Stimulated activated CD4-positive, alpha-beta T cell treated with anti-CD3 and anti-CD28 coated beads, TNF-alpha, amount 100 ng/mL, for 4 hours (primary cell): Measurements from ENCODE around the gene TRIM59.
"Not testable (repeated sequence)": the region's sequence is repeated elsewhere in the genome, so short reads cannot be mapped to it uniquely, and the experiment has no call there.

Source experiments
- DNase-seq, 3 experiments: peaks; one replicate each; pipeline ENCODE4 v3.0.0-alpha.2; 2020; ENCODE audit warnings: low read depth in 3 of 3

Gene TRIM59

DNA sequence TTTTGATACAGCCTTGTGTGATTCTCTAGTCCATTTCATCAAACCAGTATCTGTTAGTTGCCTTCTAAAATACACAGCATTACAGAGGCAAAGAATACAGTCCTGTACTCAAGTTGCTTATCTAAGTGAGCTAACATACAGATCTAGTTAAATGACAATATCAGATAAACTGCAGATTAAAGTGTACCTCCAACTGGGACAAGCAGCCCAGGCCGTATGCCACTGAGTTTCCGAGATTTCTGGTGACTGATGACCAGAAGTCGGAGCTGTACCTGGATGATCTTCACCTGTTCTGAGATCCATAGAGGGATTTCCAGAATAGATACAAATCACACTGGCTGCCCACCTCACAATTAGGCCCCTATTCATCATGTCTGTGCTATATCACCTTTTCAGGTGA, 6.3 kb upstream of the TRIM59 start:
- no peak for DNase-seq

DNA sequence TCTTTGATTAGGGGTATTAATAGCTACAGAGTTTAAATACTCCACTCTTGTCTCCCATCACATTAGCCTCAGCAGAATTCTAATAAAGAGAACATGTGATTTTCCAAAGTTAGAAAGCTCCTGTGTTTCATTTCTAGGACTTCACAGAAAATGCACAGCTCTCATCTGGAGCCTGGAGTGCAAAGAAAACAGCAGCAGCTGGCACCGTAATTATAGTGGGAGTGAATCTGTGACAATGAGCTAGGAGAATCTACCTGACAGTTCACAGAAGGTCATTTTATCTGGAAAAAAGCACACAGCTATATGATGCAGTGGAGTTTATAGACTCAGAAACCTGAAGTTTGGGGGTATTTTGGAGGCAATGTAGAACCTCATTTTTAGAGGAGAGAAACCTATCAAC, 5.4 kb upstream of the TRIM59 start:
- DNase-seq = no peak

DNA sequence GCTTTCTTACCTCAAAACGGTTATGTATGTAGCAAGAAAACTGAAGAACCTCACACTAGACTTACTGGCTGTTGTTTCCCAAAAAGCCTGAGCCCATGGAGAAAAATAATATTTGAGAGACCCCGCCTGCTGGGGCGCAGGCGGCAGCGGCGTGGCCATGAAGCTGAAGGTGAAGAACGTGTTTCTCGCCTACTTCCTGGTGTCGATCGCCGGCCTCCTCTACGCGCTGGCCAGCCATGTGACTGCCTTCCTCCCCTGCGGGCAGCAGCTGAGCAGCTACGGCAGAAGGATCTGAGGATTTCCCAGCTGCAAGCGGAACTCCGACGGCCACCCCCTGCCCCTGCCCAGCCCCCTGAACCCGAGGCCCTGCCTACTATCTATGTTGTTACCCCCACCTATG, 2.7 kb upstream of the TRIM59 start:
- not testable (repeated sequence) for DNase-seq

DNA sequence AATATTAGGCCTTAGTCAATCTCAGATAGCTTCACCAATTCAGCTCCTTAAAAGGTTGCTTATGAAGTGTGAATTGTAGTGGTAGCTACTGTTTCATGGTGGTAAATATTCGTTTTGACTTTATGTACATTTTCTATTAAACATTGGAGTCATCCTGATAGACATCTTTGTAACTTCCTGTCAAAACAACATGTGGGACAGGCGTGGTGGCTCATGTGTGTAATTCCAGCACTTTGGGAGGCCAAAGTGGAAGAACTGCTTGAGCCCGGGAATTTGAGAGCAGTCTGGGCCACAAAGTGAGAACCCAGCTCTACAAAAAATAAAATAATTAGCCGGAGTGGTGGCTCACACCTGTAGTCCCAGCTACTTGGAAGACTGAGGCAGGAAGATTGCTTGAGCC, 2.0 kb upstream of the TRIM59 start:
- DNase-seq = no peak

DNA sequence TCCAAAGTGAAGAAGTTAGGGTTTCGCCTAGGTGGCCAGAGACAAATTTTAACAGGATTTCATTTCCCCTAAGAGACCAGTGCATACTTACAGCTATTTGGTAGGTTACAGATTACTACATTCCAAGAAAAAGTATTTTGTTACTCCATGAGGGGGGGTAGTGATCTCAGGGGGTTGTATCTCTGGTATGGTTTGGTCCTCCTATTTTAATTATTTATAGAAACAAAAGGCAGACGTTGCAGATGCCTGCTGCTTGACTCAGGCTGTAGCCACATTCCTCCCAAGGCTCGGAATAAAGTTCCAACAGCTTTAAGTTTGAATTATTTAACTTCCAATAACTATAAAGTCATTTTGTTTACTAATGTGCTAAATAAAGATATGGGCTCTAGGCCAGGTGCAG, 1.3 kb upstream of the TRIM59 start:
- no peak for DNase-seq

DNA sequence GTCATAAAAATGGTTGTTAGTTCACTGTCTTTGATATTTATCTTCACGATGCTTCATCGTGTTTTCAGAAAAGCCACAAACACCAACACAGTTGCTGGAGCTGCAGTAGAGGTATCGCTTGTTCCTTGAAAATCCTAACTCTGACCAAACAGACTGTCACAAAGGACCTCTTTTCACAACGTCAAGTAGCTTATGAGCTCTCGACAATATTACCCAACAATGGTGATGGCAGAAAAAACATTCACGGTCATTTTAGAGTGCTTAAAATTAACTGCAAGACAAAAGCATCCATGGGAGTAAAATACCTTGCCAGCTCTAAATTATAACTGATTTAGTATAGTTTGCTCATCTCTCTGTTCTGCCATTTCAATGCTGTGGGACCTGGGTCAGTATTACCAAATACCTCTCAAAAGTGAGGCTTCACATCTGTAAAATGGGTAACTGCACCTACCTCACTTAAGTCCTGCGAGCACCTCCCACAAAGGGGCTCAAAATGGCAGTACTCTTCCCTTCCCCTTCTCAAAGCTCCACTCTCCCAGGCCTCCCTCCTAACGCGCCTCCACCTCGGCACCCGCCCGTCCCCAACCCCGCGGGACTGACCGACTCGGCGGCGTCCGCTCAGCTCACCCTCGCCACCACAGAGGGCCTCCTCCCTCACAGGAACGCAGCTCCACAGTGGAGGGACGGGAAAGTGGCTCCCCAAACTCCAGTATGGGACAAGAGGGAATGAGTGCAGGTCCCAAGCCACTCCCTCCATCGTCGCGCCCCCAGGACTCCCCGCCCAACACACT, 546 bp downstream of the TRIM59 start:
- DNase-seq = no peak

DNA sequence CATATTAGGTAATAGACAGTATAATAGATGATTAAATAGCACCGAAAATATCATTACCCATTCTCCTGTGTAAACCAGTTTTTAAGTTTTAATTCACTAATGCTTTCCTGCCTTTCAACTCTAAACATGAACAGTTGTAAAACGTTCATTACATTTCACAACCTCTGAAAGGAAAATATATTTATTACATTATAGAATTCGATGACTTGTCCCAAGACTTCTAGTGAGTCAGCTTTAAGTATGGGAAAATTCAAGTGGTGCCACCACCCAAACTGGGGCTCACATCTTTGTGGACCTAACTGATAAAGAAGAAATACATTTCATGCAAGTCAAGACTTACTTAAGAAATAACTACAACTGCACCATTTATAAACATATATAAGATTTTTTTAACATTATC, 2.0 kb downstream of the TRIM59 start:
- DNase-seq = no peak

DNA sequence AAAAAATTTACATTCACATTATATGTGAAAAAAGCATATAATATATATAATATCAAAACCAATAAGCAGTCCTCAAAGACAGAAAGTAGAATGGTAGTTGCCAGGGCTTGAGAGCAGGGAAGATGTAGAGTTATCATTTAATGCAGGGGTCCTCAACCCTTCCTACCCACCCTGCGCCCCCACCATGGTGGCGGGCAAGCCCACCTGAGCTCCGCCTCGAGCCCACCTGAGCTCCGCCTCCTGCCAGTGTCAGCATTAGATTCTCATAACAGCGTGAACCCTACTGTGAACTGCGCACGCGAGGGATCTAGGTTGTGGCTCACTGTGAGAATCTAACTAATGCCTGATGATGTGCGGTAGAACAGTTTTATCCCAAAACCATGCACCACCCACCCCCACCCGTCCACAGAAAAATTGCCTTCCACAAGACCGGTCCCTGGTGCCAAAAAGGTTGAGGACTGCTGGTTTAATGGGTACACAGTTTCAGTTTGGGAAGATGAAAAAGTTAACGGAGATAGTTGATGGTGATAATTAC, 3.0 kb downstream of the TRIM59 start:
- no peak for DNase-seq

DNA sequence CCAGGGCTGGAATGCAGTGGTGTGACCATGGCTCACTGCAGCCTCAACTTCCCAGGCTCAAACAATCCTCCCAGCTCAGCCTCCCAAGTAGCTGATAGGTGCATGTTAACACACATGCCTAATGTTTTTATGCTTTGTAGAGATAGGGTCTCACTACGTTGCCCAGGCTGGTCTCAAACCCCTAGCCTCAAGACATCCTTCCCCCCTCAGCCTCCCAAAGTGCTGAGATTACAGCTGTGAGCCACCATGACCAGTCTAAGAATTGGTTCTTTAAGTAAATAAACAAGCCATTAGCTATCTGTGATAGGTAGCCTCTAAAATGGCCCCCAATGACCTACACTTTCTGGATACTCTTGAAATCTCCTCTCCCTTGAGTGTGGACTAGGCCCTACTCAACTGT, 3.7 kb downstream of the TRIM59 start:
- no peak for DNase-seq

DNA sequence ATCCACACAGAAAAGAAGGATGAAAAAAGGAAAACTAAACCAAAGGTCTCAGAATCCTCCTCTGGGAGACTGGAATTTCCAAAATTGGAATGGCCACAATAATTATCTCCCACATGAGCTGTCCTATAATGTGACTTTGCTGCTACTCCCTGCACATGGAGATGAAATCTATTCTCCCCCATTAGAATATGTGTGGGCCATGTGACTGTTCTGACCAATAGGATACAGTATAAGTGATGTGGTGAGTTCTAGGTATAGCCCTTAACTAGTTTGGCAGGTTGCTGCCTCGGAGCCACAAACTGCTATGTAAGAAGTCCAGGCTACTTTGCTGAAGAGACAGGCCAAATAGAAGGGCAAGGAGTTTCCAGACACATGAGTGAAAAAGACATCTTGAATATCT, 5.2 kb downstream of the TRIM59 start:
- no peak for DNase-seq

DNA sequence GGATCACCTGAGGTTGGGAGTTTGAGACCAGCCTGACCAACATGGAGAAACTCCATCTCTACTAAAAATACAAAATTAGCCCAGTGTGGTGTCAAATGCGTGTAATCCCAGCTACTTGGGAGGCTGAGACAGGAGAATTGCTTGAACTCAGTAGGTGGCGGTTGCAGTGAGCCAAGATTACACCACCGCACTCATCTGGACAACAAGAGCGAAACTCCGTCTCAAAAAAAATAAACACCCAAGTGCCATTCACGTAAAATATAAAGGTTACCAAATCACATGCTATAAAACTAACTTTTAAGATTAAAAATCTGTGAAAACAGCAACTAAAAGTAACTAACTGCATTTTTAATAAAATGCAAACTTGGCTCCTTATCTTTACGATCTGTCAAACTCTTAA, 8.9 kb downstream of the TRIM59 start:
- DNase-seq = no peak

DNA sequence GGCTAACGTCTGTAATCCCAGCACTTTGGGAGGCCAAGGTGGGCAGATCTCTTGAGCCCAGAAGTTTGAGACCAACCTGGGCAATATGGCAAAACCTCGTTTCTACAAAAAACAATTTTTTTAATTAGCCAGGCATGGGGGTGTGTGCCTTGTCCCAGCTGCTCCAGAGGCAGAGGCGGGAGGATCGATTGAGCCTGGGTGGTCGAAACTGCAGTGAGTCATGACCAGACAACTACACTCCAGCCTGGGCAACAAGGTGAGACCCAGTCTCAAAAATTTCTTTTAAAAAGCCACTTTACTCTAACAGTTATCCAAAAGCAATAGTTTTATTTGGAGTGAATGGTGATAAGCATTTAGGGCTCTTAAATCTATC, 12.5 kb downstream of the TRIM59 start:
- DNase-seq = no peak

DNA sequence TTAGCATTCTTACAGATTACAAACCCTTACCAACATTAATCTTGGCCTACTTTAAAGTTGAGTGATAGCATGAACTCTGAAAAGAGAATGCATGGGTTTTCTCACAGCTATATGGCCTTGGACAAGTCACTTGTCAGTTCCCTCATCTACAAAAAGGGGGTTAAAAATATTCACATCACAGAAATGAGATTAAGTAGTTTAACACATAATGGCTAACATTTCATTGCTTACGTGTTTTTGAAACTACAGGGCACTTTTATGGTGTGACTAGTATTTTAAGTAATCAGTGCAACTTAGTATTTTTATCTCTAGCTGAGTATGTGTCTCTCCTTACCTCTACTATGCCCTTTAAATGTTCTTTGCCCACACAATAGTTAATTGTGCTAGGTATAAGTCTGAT, 13.8 kb downstream of the TRIM59 start:
- DNase-seq = no peak

DNA sequence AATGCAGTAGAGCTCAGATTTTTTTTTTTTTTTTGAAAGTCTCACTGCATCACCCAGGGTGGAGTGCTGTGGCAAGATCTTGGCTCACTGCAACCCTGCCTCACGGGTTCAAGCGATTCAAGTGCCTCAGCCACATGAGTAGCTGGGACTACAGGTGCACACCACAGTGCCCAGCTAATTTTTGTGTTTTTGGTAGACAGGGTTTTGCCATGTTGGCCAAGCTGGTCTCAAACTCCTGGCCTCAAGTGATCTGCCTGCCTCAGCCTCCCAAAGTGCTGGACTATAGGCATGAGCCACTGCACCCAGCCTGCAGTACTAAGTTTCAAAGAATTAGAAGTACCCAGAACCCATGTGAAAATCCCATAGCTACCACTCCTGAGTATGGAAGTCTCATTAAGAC, 14.5 kb downstream of the TRIM59 start:
- no peak for DNase-seq

DNA sequence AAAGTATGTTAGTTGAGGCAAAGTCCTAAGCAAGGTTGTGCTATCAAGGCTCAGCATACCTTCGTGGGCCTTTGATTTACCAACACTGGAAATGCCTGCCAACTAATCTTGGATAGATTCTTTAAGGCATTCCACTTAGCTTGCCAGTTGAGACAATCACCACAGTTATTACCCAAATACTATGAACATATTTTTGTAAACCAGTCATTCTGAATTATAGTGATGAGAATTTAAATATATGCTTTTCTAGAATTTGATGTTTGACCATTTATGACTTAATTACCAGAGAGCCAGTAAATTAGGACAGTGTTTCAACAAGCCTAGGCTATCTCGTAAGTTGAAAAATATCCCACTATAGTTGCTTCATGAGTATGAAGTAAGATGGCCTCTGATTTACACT, 15.5 kb downstream of the TRIM59 start:
- no peak for DNase-seq

DNA sequence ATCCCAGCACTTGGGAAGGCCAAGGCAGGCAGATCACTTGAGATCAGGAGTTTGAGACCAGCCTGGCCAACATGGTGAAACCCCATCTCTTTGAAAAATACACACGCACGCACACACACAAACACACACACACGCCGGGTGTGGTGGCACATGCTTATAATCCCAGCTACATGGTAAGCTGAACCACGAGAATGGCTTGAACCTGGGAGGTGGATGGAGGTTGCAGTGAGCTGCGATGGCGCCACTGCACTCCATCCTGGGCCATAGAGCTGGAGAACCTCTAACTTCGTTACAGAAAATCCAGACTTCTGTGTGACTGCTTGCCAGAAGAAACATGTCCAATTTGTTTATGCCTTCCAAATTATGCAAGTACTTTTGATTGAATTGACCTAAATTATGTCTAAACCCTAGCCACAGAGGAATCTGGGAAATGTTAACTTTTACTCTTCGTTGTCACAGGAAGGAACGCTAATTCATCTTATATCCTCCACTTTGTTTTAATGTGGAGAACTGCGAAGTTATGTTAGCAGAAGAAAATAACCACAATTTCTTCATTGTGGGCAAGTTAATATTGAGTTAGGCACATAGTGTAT, 21.7 kb downstream of the TRIM59 start:
- DNase-seq = no peak

DNA sequence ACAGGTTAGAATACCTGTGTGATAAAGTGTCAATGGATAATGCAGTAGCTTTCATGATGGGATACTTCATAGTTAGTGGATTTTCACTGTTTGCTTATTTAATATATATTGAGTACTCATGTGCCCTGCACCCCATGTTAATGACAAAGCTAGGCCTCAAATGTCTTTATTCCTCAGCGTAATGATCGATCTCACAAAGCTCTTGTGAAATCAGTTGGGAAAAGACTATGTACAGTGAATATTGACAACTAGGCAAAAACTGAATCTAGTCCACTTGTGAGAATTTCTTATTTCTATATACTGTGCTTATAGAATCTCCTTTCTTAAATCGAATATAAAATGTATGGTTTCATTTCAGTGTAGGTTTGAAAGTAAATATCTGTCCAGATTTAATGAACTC, 32.3 kb downstream of the TRIM59 start:
- DNase-seq = no peak

DNA sequence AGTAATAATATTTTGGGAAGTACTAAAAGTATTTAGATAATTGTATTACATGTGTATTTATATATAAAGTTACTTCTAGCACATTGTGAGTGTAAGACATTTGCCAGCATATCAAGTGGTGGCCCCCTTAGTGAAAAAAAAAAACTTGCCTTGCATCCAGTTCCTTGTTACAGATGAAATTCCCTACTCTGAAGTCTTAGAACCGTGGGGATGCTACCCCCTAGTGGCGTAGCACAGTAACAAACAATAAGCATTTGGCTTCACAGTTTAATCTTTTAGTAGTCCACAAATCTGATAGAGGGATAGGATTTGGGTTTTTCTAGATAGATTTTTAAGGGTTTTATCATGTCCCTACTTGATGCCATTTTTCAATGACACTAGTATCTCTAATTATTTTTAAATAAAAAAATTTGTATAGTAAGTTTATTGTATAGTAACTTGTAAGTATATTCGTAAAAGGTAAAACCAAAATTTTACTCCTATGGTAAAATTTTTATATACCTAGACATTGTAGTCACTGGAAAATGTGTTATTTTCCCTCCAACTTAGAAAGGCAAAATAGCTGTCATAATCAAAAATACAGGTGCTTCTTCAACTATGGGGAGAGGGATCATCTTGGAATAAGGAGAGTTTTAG, 35.9 kb downstream of the TRIM59 start:
- DNase-seq = peak; percentile 16 to 51 (median 49)

DNA sequence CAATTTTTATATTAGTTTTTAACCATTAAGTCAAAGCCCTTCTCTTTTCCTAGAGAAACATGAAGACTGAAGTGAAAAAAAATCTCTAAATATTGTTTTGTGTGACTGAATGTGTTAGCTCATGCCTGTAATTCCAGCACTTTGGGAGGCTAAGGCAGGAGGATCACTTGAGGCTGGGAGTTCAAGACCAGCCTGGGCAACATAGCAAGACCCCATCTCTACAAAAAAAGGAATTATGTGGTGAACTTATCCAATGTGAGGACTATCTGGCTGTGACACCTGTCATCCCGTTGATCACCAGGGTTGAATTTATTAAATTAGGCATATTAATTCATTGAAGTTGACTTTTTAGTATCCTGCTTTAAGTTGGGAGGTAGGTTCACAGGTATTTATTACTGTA, 37.1 kb downstream of the TRIM59 start:
- DNase-seq = no peak

DNA sequence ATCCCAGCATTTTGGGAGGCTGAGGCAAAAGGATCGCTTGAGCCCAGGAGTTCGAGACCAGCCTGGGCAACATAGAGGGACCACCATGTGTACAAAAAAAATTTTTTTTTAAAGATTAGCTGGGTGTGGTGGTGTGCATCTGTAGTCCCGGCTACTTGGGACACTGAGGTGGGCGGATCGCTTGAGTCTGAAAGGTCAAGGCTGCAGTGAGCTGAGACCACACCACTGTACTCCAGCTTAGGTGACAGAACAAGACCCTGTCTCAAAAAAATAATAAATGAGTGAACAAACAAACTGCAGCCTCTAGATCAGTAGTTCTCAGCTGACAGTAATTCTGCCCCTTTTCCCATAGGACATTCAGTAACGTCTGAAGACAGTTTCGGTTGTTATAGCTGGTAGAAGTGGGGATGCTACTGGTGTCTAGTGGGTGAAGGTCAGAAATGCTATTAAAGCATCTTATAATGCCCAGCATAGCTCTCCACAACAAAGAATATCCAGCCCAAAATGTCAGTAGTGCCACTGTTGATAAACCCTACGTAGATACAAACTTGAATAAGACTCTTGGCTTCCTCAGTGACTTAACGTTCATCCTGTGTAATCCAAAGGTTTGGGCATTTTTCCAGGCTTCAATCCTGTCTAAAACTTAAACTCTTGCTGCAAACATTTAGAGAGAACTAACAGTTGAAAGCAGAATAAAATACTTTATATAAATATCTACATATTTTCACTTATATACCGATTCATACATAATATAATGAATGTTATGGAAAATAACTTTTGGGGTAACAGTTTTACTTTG, 39.6 kb downstream of the TRIM59 start:
- DNase-seq = no peak

DNA sequence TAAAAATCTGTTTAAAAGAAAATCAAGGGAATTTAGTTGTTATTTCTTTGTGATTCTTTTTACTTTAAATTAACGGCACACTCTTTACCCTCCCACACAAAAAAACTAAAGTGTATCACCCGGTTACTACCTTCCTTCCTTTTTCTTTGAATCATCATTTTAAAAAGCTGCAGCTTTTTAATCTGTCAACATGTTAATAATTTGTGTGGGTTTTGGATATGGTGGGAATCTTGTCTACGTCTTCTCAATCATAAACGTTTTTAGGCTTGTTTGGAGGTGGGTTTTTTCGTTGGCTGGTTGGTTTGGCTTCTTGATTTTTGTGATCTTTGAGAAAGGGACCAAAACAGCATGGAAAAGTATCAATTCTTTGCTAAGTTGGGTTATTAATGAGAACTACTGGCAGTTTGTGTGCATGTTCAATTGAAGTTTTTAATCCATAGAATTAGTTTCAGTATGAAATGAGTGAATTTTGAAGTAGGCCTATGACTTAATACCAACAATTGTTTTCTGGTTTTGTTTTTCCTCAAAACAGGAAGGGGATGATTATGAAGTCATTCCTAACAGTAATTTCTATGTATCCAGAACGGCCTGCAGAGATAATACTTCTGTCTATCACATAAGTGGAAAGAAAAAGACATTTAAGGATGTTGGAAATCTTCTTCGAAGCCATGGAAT, 45.7 kb downstream of the TRIM59 start:
- DNase-seq = no peak
